GM12878 (cell line): ENCODE data around the gene RANBP6. TPM values are rescaled to one million over a fixed set of nuclear protein-coding genes. Genes with fewer than 3 reads are reported as not detected.

Experiments used
- CBFB ChIP-seq: IDR thresholded peaks from 2 replicates; pipeline ENCODE4 v1.6.1; 2016; ENCODE audit warnings: antibody characterized with exemption, low read depth
- E2F8 ChIP-seq: fragments of 450-650 bp; IDR thresholded peaks from 2 replicates; pipeline ENCODE4 v1.6.1; 2018; ENCODE audit warnings: mild to moderate bottlenecking, low read depth, moderate library complexity; ENCODE audit not compliant: partially characterized antibody
- EGR1 ChIP-seq, 2 experiments: IDR thresholded peaks; 1 replicate in 1 of 2; 2 replicates in 1 of 2; pipeline ENCODE4 v1.6.1; 2011 to 2012; ENCODE audit warnings: low read depth in 2 of 2, low read length in 2 of 2, borderline replicate concordance in 1 of 2, mild to moderate bottlenecking in 1 of 2, moderate library complexity in 1 of 2
- ESRRA ChIP-seq: IDR thresholded peaks from 2 replicates; pipeline ENCODE4 v1.6.1; 2012; ENCODE audit warnings: mild to moderate bottlenecking, low read length, improper control_type of control experiment
- GABPA ChIP-seq: IDR thresholded peaks from 2 replicates; pipeline ENCODE4 v1.6.1; 2014; ENCODE audit warnings: antibody characterized with exemption, low read depth, mild to moderate bottlenecking, inconsistent platforms
- GATAD2B ChIP-seq: fragments of 450-650 bp; conservative IDR thresholded peaks from 2 replicates; pipeline ENCODE4 v1.6.1; 2017; ENCODE audit warnings: low read depth, mild to moderate bottlenecking, moderate library complexity
- KAT2A ChIP-seq: conservative IDR thresholded peaks from 2 replicates; pipeline ENCODE4 v1.6.1; 2011; ENCODE audit warnings: low read depth, low read length; ENCODE audit not compliant: control insufficient read depth
- NFIC ChIP-seq: IDR thresholded peaks from 2 replicates; pipeline ENCODE4 v1.6.1; 2012; ENCODE audit warnings: low read depth, mild to moderate bottlenecking, inconsistent platforms, low read length, moderate library complexity
- PBX3 ChIP-seq: IDR thresholded peaks from 2 replicates; pipeline ENCODE4 v1.6.1; 2011; ENCODE audit warnings: mild to moderate bottlenecking, low read depth, low read length, moderate library complexity; ENCODE audit not compliant: insufficient replicate concordance
- PML ChIP-seq: IDR thresholded peaks from 2 replicates; pipeline ENCODE4 v1.6.1; 2012; ENCODE audit warnings: low read length, inconsistent platforms
- RAD51 ChIP-seq: fragments of 450-650 bp; IDR thresholded peaks from 2 replicates; pipeline ENCODE4 v1.6.1; 2016; ENCODE audit warnings: moderate library complexity, mild to moderate bottlenecking, inconsistent platforms
- RCOR1 ChIP-seq: conservative IDR thresholded peaks from 2 replicates; pipeline ENCODE4 v1.6.1; 2012; ENCODE audit warnings: low read depth, low read length, improper control_type of control experiment
- RFX5 ChIP-seq: IDR thresholded peaks from 2 replicates; pipeline ENCODE4 v1.6.1; 2011; ENCODE audit warnings: low read depth, low read length, improper control_type of control experiment
- RUNX3 ChIP-seq: IDR thresholded peaks from 2 replicates; pipeline ENCODE4 v1.6.1; 2012; ENCODE audit warnings: low read length, inconsistent platforms
- SMAD5 ChIP-seq: IDR thresholded peaks from 2 replicates; pipeline ENCODE4 v1.6.1; 2016; ENCODE audit warnings: antibody characterized with exemption, low read depth
- SREBF1 ChIP-seq: IDR thresholded peaks from 2 replicates; pipeline ENCODE4 v1.6.1; 2012; ENCODE audit warnings: mild to moderate bottlenecking, low read length
- SUPT20H ChIP-seq: IDR thresholded peaks from 2 replicates; pipeline ENCODE4 v1.6.1; 2011; ENCODE audit warnings: low read depth, mild to moderate bottlenecking, low read length, moderate library complexity, borderline replicate concordance; ENCODE audit not compliant: control insufficient read depth
- ZBTB4 ChIP-seq: fragments of 450-650 bp; formaldehyde crosslinking; IDR thresholded peaks from 2 replicates; pipeline ENCODE4 v1.4.0; 2022; ENCODE audit warnings: mild to moderate bottlenecking, moderate library complexity
- ZNF217 ChIP-seq: fragments of 450-650 bp; IDR thresholded peaks from 2 replicates; pipeline ENCODE4 v1.6.1; 2017; ENCODE audit warnings: antibody characterized with exemption, mild to moderate bottlenecking
- ZNF592 ChIP-seq: fragments of 450-650 bp; IDR thresholded peaks from 2 replicates; pipeline ENCODE4 v1.6.1; 2017; ENCODE audit warnings: mild to moderate bottlenecking, moderate library complexity
- polyA plus RNA-seq, 11 experiments: library from polyadenylated mRNA; depleted of rRNA in 4 of 11; unstranded in 6 of 11; stranded (reverse) in 5 of 11; fragments of >200 nt; fragmentation: Nextera tagmentation in 4 of 11; fragmentation: Illumina TruSeq in 1 of 11; extraction: Ambion mirVana in 4 of 11; extraction: Trizol in 1 of 11; gene quantifications; 1 replicate in 1 of 11; 2 replicates in 10 of 11; pipeline versions ENCODE4 v1.2.1 to v1.2.3, GENCODE V29; 2011 to 2016; ENCODE audit warnings: inconsistent platforms in 2 of 11, missing spikeins in 2 of 11, low read depth in 1 of 11
- total RNA-seq, 4 experiments: library from RNA; depleted of rRNA in 3 of 4; stranded (reverse); fragments of >200 nt in 3 of 4; fragmentation: Illumina TruSeq in 1 of 4; extraction: Trizol in 1 of 4; gene quantifications; 2 replicates each; pipeline versions ENCODE4 v1.2.1 to v1.2.3, GENCODE V29; 2013 to 2021

RANBP6 gene
- total and polyA plus RNA-seq, 10 of the 15 experiments (the other 5 are each of a cell fraction or from before 2014, with no cell fraction given) = 10.9 to 26.9 (median 19.4) TPM

GRCh38 chr9:6007770-6008168 is 7.7 kb downstream of the RANBP6 start (continued):
- TF ChIP-seq SUPT20H (no peak), E2F8 (no peak), SREBF1 (no peak), GABPA (no peak), GATAD2B (peak; percentile 52), ZNF217 (0 out of 2 replicates have a peak, but pooled peaks have one; percentile 22), RCOR1 (no peak), PML (no peak), CBFB (no peak), PBX3 (no peak), ZBTB4 (CRISPR knock-in tag) (no peak), ZNF592 (no peak), RAD51 (no peak), EGR1 (IDR thresholded peaks at IDR 0.05; ENCODE audit: borderline replicate concordance in 1 of 2, low read depth in 2 of 2, low read length in 2 of 2) (no peak), ESRRA (no peak), RUNX3 (no peak), NFIC (no peak), SMAD5 (0 out of 2 replicates have a peak, but pooled peaks have one; percentile 15), RFX5 (no peak), KAT2A (no peak)
